ENCODE measurements around the gene ACAP2.

Gene ACAP2

GRCh38 chr3:195388380-195388779 lies 54.4 kb downstream of the ACAP2 start:
- H3K56ac ChIP-seq (ENCODE audit: low read length), result no peak overlapping the region
- H2BK15ac ChIP-seq (replicated peaks; ENCODE audit: low read depth), result no peak overlapping the region
- WGBS (ENCODE audit: extremely low coverage, insufficient coverage, low lambda C conversion rate), result no CpG with 5 or more reads among the region's 2 CpGs
- H2BK120ac ChIP-seq (ENCODE audit: low read depth, low read length), result no peak overlapping the region
- no peaks in the 10 kb centered on the region for H3K36me3 ChIP-seq (ENCODE audit: control insufficient read depth, insufficient read depth, low read length)
- H3K4me2 ChIP-seq (ENCODE audit: low read length), result no peak overlapping the region
- H3K9ac ChIP-seq (ENCODE audit: low read length), result no peak overlapping the region
- no peak for DNase-seq
- H3K18ac ChIP-seq (ENCODE audit: low read length), result no peak overlapping the region
- H3K27me3 ChIP-seq (ENCODE audit: insufficient read depth, low read length, poor library complexity), result no peaks in the 10 kb centered on the region
- no peak overlapping the region for H4K5ac ChIP-seq (ENCODE audit: low read length)
- H3K79me1 ChIP-seq (ENCODE audit: low read length), result no peaks in the 10 kb centered on the region
- H3K4me3 ChIP-seq (ENCODE audit: low read length), result no peak overlapping the region
- H3K4ac ChIP-seq (ENCODE audit: low read depth, low read length), result no peak overlapping the region
- no peak overlapping the region for H2BK5ac ChIP-seq (ENCODE audit: low read length)
- no peak overlapping the region for H3K23ac ChIP-seq (ENCODE audit: low read length)
- H4K8ac ChIP-seq (ENCODE audit: low read depth, low read length), result no peak overlapping the region
- no peak overlapping the region for H2AK5ac ChIP-seq (ENCODE audit: low read length)
- no peaks in the 10 kb centered on the region for H3K79me2 ChIP-seq (ENCODE audit: control insufficient read depth, insufficient read depth, low read length)
- no peak overlapping the region for H3K27ac ChIP-seq (ENCODE audit: low read depth, low read length)
- H3K4me1 ChIP-seq (ENCODE audit: control insufficient read depth, low read depth, low read length), result no peaks in the 10 kb centered on the region

DNA sequence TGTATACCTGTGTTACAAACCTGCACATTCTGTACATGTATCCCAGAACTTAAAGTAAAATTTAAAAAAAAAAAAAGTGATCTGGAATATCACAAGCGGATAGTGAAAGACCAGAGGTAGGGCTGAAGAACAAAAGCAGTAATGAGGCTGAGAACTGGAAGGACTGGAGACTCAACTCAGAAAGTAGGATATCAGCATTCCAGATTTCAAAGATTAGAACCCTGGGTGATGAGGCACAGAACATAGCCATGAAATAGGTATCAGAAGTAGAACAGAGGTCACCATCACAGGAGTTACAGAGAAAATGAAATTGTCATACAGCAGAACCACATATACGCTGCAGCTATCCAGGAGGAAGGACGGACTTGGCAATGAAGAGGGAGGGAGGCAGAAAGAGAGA lies 56.1 kb downstream of the ACAP2 start:
- DNase-seq, result no peak
- no CpG with 5 or more reads among the region's 3 CpGs for WGBS (ENCODE audit: extremely low coverage, insufficient coverage, low lambda C conversion rate)
- no peaks in the 10 kb centered on the region for H3K36me3 ChIP-seq (ENCODE audit: control insufficient read depth, insufficient read depth, low read length)
- H2BK15ac ChIP-seq (replicated peaks; ENCODE audit: low read depth), result no peak overlapping the region
- no peak overlapping the region for H3K23ac ChIP-seq (ENCODE audit: low read length)
- no peak overlapping the region for H4K8ac ChIP-seq (ENCODE audit: low read depth, low read length)
- H3K79me2 ChIP-seq (ENCODE audit: control insufficient read depth, insufficient read depth, low read length), result no peaks in the 10 kb centered on the region
- H2BK5ac ChIP-seq (ENCODE audit: low read length), result no peak overlapping the region
- H3K79me1 ChIP-seq (ENCODE audit: low read length), result no peaks in the 10 kb centered on the region
- no peak overlapping the region for H3K56ac ChIP-seq (ENCODE audit: low read length)
- no peak overlapping the region for H4K5ac ChIP-seq (ENCODE audit: low read length)
- no peak overlapping the region for H3K4me3 ChIP-seq (ENCODE audit: low read length)
- H3K4me1 ChIP-seq (ENCODE audit: control insufficient read depth, low read depth, low read length), result no peaks in the 10 kb centered on the region
- no peak overlapping the region for H3K27ac ChIP-seq (ENCODE audit: low read depth, low read length)
- no peak overlapping the region for H3K9ac ChIP-seq (ENCODE audit: low read length)
- H2BK120ac ChIP-seq (ENCODE audit: low read depth, low read length), result no peak overlapping the region
- H3K27me3 ChIP-seq (ENCODE audit: insufficient read depth, low read length, poor library complexity), result no peaks in the 10 kb centered on the region
- no peak overlapping the region for H2AK5ac ChIP-seq (ENCODE audit: low read length)
- H3K18ac ChIP-seq (ENCODE audit: low read length), result no peak overlapping the region
- no peak overlapping the region for H3K4me2 ChIP-seq (ENCODE audit: low read length)
- no peak overlapping the region for H3K4ac ChIP-seq (ENCODE audit: low read depth, low read length)

DNA sequence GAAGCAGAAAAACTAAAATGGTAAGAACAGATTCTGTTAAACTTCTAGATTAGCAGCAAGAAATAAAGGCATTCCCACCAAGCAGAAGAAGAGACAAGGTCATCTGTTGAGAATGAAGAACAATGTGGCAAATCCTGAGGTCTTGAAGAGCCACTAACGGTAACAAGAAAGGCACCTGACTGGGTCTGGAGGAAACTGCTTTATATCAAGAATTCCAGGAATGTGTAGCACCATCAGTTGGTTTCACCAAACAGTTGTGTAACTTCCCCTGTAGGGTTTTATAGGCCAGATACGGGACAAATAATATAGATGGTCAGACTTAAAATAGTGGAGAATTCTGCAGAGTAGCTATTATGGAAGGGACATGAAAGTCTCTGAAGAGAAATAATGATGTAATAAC lies 57.3 kb downstream of the ACAP2 start:
- Histone ChIP-seq H3K9ac (ENCODE audit: low read length) (no peak overlapping the region), H3K4me2 (ENCODE audit: low read length) (no peak overlapping the region), H2BK120ac (ENCODE audit: low read depth, low read length) (no peak overlapping the region), H2BK5ac (ENCODE audit: low read length) (no peak overlapping the region), H4K5ac (ENCODE audit: low read length) (no peak overlapping the region), H3K4me3 (ENCODE audit: low read length) (no peak overlapping the region), H3K4me1 (ENCODE audit: control insufficient read depth, low read depth, low read length) (no peaks in the 10 kb centered on the region), H3K36me3 (ENCODE audit: control insufficient read depth, insufficient read depth, low read length) (no peaks in the 10 kb centered on the region), H3K56ac (ENCODE audit: low read length) (no peak overlapping the region), H2AK5ac (ENCODE audit: low read length) (no peak overlapping the region), H2BK15ac (replicated peaks; ENCODE audit: low read depth) (no peak overlapping the region), H3K27ac (ENCODE audit: low read depth, low read length) (no peak overlapping the region), H3K79me2 (ENCODE audit: control insufficient read depth, insufficient read depth, low read length) (no peaks in the 10 kb centered on the region), H3K79me1 (ENCODE audit: low read length) (no peaks in the 10 kb centered on the region), H3K27me3 (ENCODE audit: insufficient read depth, low read length, poor library complexity) (no peaks in the 10 kb centered on the region), H3K18ac (ENCODE audit: low read length) (no peak overlapping the region), H4K8ac (ENCODE audit: low read depth, low read length) (no peak overlapping the region), H3K4ac (ENCODE audit: low read depth, low read length) (no peak overlapping the region), H3K23ac (ENCODE audit: low read length) (no peak overlapping the region)
- no CpG with 5 or more reads among the region's 2 CpGs for WGBS (ENCODE audit: extremely low coverage, insufficient coverage, low lambda C conversion rate)
- DNase-seq, result peak; percentile 81

GRCh38 chr3:195384952-195385351 lies 57.9 kb downstream of the ACAP2 start:
- H3K18ac ChIP-seq (ENCODE audit: low read length), result no peak overlapping the region
- H2BK15ac ChIP-seq (replicated peaks; ENCODE audit: low read depth), result no peak overlapping the region
- H2BK120ac ChIP-seq (ENCODE audit: low read depth, low read length), result no peak overlapping the region
- no peak overlapping the region for H3K27ac ChIP-seq (ENCODE audit: low read depth, low read length)
- no peaks in the 10 kb centered on the region for H3K79me1 ChIP-seq (ENCODE audit: low read length)
- H4K8ac ChIP-seq (ENCODE audit: low read depth, low read length), result no peak overlapping the region
- H3K4ac ChIP-seq (ENCODE audit: low read depth, low read length), result no peak overlapping the region
- H3K56ac ChIP-seq (ENCODE audit: low read length), result no peak overlapping the region
- H3K4me1 ChIP-seq (ENCODE audit: control insufficient read depth, low read depth, low read length), result no peaks in the 10 kb centered on the region
- H3K23ac ChIP-seq (ENCODE audit: low read length), result no peak overlapping the region
- H2BK5ac ChIP-seq (ENCODE audit: low read length), result no peak overlapping the region
- H4K5ac ChIP-seq (ENCODE audit: low read length), result no peak overlapping the region
- H3K9ac ChIP-seq (ENCODE audit: low read length), result no peak overlapping the region
- peak; percentile 13 for DNase-seq
- H3K36me3 ChIP-seq (ENCODE audit: control insufficient read depth, insufficient read depth, low read length), result no peaks in the 10 kb centered on the region
- H3K4me2 ChIP-seq (ENCODE audit: low read length), result no peak overlapping the region
- WGBS (ENCODE audit: extremely low coverage, insufficient coverage, low lambda C conversion rate), result no CpG with 5 or more reads among the region's 1 CpG
- no peak overlapping the region for H2AK5ac ChIP-seq (ENCODE audit: low read length)
- H3K79me2 ChIP-seq (ENCODE audit: control insufficient read depth, insufficient read depth, low read length), result no peaks in the 10 kb centered on the region
- no peaks in the 10 kb centered on the region for H3K27me3 ChIP-seq (ENCODE audit: insufficient read depth, low read length, poor library complexity)
- no peak overlapping the region for H3K4me3 ChIP-seq (ENCODE audit: low read length)

- H3K79me1 ChIP-seq (ENCODE audit: low read length), result no peaks in the 10 kb centered on the region
- WGBS (ENCODE audit: extremely low coverage, insufficient coverage, low lambda C conversion rate), result no CpG with 5 or more reads among the region's 7 CpGs
- no peak overlapping the region for H3K4me2 ChIP-seq (ENCODE audit: low read length)
- no peak overlapping the region for H3K18ac ChIP-seq (ENCODE audit: low read length)
- DNase-seq, result no peak
- H3K79me2 ChIP-seq (ENCODE audit: control insufficient read depth, insufficient read depth, low read length), result no peaks in the 10 kb centered on the region
- H3K4ac ChIP-seq (ENCODE audit: low read depth, low read length), result no peak overlapping the region
- no peak overlapping the region for H3K9ac ChIP-seq (ENCODE audit: low read length)
- H4K8ac ChIP-seq (ENCODE audit: low read depth, low read length), result no peak overlapping the region
- H2AK5ac ChIP-seq (ENCODE audit: low read length), result no peak overlapping the region
- H3K23ac ChIP-seq (ENCODE audit: low read length), result no peak overlapping the region
- H2BK5ac ChIP-seq (ENCODE audit: low read length), result no peak overlapping the region
- no peak overlapping the region for H4K5ac ChIP-seq (ENCODE audit: low read length)
- no peaks in the 10 kb centered on the region for H3K27me3 ChIP-seq (ENCODE audit: insufficient read depth, low read length, poor library complexity)
- no peaks in the 10 kb centered on the region for H3K36me3 ChIP-seq (ENCODE audit: control insufficient read depth, insufficient read depth, low read length)
- H2BK120ac ChIP-seq (ENCODE audit: low read depth, low read length), result no peak overlapping the region
- no peak overlapping the region for H3K27ac ChIP-seq (ENCODE audit: low read depth, low read length)
- H3K4me3 ChIP-seq (ENCODE audit: low read length), result no peak overlapping the region
- no peaks in the 10 kb centered on the region for H3K4me1 ChIP-seq (ENCODE audit: control insufficient read depth, low read depth, low read length)
- no peak overlapping the region for H3K56ac ChIP-seq (ENCODE audit: low read length)
- no peak overlapping the region for H2BK15ac ChIP-seq (replicated peaks; ENCODE audit: low read depth)
Observed at GRCh38 chr3:195372220-195372619, 70.6 kb downstream of the ACAP2 start.

- H3K9ac ChIP-seq (ENCODE audit: low read length), result no peak overlapping the region
- H3K56ac ChIP-seq (ENCODE audit: low read length), result no peak overlapping the region
- H3K27ac ChIP-seq (ENCODE audit: low read depth, low read length), result no peak overlapping the region
- no peak overlapping the region for H3K4me3 ChIP-seq (ENCODE audit: low read length)
- H2BK15ac ChIP-seq (replicated peaks; ENCODE audit: low read depth), result no peak overlapping the region
- no CpG with 5 or more reads among the region's 5 CpGs for WGBS (ENCODE audit: extremely low coverage, insufficient coverage, low lambda C conversion rate)
- no peak overlapping the region for H2BK5ac ChIP-seq (ENCODE audit: low read length)
- DNase-seq, result no peak
- no peaks in the 10 kb centered on the region for H3K4me1 ChIP-seq (ENCODE audit: control insufficient read depth, low read depth, low read length)
- H4K8ac ChIP-seq (ENCODE audit: low read depth, low read length), result no peak overlapping the region
- H3K79me1 ChIP-seq (ENCODE audit: low read length), result no peaks in the 10 kb centered on the region
- no peak overlapping the region for H3K23ac ChIP-seq (ENCODE audit: low read length)
- no peaks in the 10 kb centered on the region for H3K36me3 ChIP-seq (ENCODE audit: control insufficient read depth, insufficient read depth, low read length)
- no peak overlapping the region for H2BK120ac ChIP-seq (ENCODE audit: low read depth, low read length)
- H3K18ac ChIP-seq (ENCODE audit: low read length), result no peak overlapping the region
- H3K79me2 ChIP-seq (ENCODE audit: control insufficient read depth, insufficient read depth, low read length), result no peaks in the 10 kb centered on the region
- no peak overlapping the region for H3K4me2 ChIP-seq (ENCODE audit: low read length)
- H4K5ac ChIP-seq (ENCODE audit: low read length), result no peak overlapping the region
- H2AK5ac ChIP-seq (ENCODE audit: low read length), result no peak overlapping the region
- H3K4ac ChIP-seq (ENCODE audit: low read depth, low read length), result no peak overlapping the region
- no peaks in the 10 kb centered on the region for H3K27me3 ChIP-seq (ENCODE audit: insufficient read depth, low read length, poor library complexity)
Observed at GRCh38 chr3:195366200-195366925, 76.5 kb downstream of the ACAP2 start.
